HL-60 (cell line): Measurements from ENCODE around the gene RAB13. TPM values are rescaled to one million over a fixed set of nuclear protein-coding genes. Genes with fewer than 3 reads are reported as not detected.

ENCODE experiments used
- DNase-seq, 2 experiments: peaks; one replicate each; pipeline ENCODE4 v3.0.0-alpha.2; 2010 to 2020; ENCODE audit warnings: low read depth in 1 of 2, low spot score in 1 of 2
- H3K27ac ChIP-seq: fragments of 250-450 bp; sonication (Bioruptor Pico); replicated peaks from 2 replicates; pipeline ENCODE4 v1.5.1; 2020; ENCODE audit warnings: mild to moderate bottlenecking, moderate library complexity
- H3K27me3 ChIP-seq: fragments of 250-450 bp; sonication (Bioruptor Pico); 2 replicates; pipeline ENCODE4 v1.5.1; 2021; ENCODE audit warnings: mild to moderate bottlenecking, moderate library complexity; ENCODE audit not compliant: insufficient read depth, poor library complexity, severe bottlenecking
- H3K4me3 ChIP-seq: replicated peaks from 2 replicates; pipeline ENCODE4 v1.5.1; 2011; ENCODE audit warnings: mild to moderate bottlenecking, control low read depth, low read length; ENCODE audit not compliant: insufficient read depth
- CTCF ChIP-seq: IDR thresholded peaks from one replicate; pipeline ENCODE4 v1.5.1; 2011; ENCODE audit warnings: low read length, control low read depth, inconsistent platforms; ENCODE audit not compliant: insufficient read depth
- GABPA ChIP-seq: IDR thresholded peaks from 2 replicates; pipeline ENCODE4 v1.6.1; 2012; ENCODE audit warnings: low read depth
- POLR2AphosphoS5 ChIP-seq: IDR thresholded peaks from 2 replicates; pipeline ENCODE4 v1.6.1; 2012; ENCODE audit warnings: low read depth
- REST ChIP-seq: IDR thresholded peaks from 2 replicates; pipeline ENCODE4 v1.6.1; 2012; ENCODE audit warnings: low read depth; ENCODE audit not compliant: insufficient replicate concordance
- SPI1 ChIP-seq: IDR thresholded peaks from 2 replicates; pipeline ENCODE4 v1.6.1; 2012; ENCODE audit warnings: low read depth, mild to moderate bottlenecking, borderline replicate concordance
- microRNA-seq: library from miRNA; unstranded; fragments of <30 nt; microRNA quantifications from one replicate; pipeline ENCODE4, GENCODE V29; 2018

RAB13 gene

GRCh38 chr1:153933430-153933829 is 52.7 kb downstream of the RAB13 start:
- H3K4me3 ChIP-seq = no peak overlapping the region
- no peak for DNase-seq
- no peak overlapping the region for H3K27ac ChIP-seq
- TF ChIP-seq CTCF (no peak), REST (no peak), POLR2AphosphoS5 (no peak), SPI1 (no peak), GABPA (no peak)
- H3K27me3 ChIP-seq = no peaks in the 10 kb centered on the region

GRCh38 chr1:153932156-153933131 is 53.7 kb downstream of the RAB13 start:
- Histone ChIP-seq H3K27me3 (no peaks in the 10 kb centered on the region), H3K27ac (no peak overlapping the region), H3K4me3 (no peak overlapping the region)
- TF ChIP-seq SPI1 (no peak), REST (no peak), CTCF (no peak), POLR2AphosphoS5 (no peak), GABPA (no peak)
- no peak for DNase-seq

Small RNAs within 50 kb of the gene (microRNA-seq; reads per million reads assigned to microRNA genes)
- not detected for gene MIR6737
